ENCODE results near the gene WNT6.
"Not testable (repeated sequence)": the region's sequence is repeated elsewhere in the genome, so short reads cannot be mapped to it uniquely, and the experiment has no call there.

The WNT6 gene

DNA sequence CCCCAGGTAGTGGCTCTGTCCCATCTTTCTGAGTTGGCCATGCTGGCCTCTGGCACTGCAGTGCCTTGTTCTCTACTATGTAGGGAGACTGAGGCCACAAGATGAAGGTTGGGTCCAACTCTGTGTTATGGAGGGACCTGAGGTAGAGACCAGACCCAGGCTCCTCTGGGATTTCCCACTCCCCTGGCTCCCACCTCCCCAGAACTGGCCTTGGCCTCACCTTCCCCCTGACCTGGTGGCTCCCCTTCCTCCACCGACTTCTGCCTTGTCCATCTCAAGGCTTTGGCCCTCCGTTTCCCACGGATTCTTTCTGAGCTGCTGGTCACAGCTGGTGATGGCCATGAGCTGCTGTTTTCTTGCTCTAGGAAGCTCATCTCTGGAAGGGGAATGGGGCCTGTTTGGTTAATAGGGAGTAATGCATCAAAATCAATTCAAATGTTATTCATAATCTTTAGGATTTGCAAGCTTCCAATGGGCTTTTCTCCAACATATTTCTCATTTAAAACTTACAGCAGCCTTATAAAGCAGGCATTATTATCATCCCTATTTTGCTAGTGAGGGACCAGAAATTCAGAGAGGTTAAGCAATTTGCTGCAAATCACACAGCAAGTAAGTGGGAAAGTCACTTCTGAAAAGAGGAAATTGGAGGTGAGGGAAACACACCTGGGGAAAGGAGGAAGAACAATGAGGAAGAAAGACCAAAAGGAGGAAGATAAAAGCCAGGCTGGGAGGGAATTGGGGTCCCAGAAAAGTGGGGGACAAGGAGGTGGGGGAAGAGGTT lies 28.9 kb upstream of the WNT6 start:
- no peak for DNase-seq (ENCODE audit: low read depth)

DNA sequence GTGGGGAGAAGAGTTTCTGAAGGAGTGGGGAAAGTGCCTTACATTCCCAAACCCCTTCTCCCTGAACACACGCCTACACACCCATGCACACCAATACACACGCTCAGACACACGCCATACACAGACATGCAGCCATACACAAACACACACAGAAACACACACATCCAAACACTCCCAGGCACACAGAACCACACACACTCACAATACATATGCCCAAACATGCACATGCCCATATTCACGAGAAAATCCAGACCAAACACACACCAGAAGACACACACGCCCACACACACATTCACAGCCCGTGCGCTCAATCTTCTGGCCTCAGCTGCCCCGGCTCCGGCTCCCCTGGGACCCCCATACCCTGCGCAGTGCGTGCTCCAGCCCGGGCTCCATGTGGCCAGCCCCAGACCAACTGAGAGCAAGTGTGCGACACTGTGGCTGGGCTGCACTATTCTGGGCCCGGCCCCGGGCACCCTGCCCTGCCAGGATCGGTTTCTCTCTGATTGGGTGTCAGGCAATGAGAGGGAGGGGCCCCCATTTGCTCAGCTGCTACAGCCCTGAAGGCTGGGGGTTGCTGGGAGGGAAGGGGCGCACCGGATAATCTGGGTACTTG lies 28.1 kb upstream of the WNT6 start, which contains the start of gene PRKAG3:
PRKAG3 (minus strand) TSS at position 426 of the 613 bp plus-strand sequence.
- no peak for DNase-seq (ENCODE audit: low read depth)

DNA sequence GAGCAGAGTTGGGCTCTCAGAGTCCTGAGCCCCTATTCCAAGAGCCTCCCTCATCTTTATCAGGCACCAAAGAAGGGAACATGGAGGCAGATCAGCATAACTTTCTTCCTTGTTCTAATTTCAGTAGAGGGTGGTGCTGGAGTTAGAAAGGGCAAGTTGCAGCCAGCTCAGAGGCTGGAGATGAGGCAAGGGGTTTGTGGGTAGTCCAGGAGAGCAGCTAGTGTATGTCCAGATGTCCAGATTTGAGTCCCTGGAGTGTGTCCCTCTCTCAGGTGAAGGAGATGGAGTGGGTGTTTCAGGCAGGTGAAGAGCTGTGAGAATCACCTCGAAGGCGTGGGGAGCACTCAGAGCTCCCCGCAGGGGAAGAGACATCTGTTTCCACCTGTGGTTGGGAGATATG lies 27.5 kb upstream of the WNT6 start:
- no peak for DNase-seq (ENCODE audit: low read depth)

- peak; percentile 57 for DNase-seq (ENCODE audit: low read depth)
These were observed 27.1 kb upstream of the WNT6 start for GRCh38 chr2:218832520-218832919.

DNA sequence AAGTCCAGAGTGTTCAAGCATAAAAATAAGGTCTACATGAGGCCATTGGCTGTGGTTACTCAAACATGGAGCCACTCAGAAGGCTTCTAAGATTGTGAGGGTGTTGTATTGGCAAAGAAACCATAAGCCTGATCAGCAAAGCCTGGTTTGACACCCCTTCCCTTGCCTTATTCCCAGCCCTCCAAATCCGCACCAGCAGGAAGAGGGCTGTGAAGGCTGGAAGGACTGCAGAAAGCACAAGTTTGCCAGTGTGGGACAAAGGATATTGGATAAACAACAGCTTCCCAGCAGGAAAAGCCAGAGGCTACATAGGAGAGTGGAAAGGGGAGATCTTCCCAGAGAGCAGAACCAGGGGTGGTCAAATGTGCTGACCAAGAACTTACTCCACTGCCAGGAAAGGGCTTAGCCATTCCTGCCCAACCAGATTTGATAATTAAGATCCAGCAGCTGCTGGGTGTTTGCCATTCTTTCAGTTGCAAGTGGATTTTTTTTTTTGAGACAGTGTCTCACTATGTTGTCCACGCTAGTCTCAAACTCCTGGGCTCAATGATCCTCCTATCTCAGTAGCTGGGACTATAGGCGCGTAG lies 26.5 kb upstream of the WNT6 start:
- no peak for DNase-seq (ENCODE audit: low read depth)

GRCh38 chr2:218834685-218835084 lies 24.9 kb upstream of the WNT6 start:
- DNase-seq (ENCODE audit: low read depth), result no peak

- DNase-seq (ENCODE audit: low read depth), result no peak
These were observed 22.1 kb upstream of the WNT6 start for GRCh38 chr2:218837495-218837894.

GRCh38 chr2:218839430-218839829 lies 20.2 kb upstream of the WNT6 start:
- DNase-seq (ENCODE audit: low read depth), result peak; percentile 49

DNA sequence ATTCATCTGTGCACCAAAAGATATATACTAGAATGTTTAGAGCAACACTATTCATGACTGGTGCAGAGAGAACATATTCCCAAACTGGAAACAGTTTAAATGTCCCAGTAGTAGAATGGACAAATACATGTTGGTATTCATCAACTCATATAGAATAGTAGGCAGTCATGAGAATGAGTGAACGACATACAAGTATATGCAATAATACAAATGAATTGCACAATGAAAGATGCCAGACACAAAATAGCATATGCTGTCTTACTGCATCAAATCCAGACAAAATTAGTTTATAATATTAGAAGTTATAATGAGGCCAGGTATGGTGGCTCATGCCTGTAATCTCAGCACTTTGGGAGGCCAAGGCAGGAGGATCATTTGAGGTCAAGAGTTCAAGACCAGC lies 19.7 kb upstream of the WNT6 start:
- DNase-seq (ENCODE audit: low read depth), result no peak

- DNase-seq (ENCODE audit: low read depth), result not testable (repeated sequence)
These were observed 15.3 kb upstream of the WNT6 start for GRCh38 chr2:218844334-218844733.

DNA sequence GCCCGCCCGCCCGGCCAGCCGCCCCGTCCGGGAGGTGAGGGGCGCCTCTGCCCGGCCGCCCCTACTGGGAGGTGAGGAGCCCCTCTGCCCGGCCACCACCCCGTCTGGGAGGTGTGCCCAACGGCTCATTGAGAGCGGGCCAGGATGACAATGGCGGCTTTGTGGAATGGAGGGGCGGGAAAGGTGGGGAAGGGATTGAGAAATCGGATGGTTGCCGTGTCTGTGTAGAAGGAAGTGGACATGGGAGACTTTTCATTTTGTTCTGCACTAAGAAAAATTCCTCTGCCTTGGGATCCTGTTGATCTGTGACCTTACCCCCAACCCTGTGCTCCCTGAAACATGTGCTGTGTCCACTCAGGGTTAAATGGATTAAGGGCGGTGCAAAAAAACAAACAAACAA lies 12.6 kb upstream of the WNT6 start:
- DNase-seq (ENCODE audit: low read depth), result not testable (repeated sequence)

DNA sequence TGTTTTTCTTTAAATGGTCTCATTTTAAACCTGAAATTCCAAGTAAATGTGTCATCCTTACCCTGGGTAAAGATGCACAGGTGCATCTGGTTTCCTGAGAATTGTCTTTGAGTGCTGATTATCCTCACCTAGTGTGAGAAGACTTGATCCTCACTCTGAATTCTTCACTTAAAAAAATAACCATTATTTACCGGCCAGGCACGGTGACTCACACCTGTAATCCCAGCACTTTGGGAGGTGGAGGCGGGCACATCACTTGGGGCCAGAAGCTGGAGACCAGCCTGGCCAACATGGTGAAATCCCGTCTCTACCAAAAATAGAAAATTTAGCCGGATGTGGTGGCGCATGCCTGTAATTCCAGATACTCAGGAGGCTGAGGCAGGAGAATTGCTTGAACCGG lies 9.9 kb upstream of the WNT6 start:
- peak; percentile 51 for DNase-seq (ENCODE audit: low read depth)

- DNase-seq (ENCODE audit: low read depth), result no peak
These were observed 8.8 kb upstream of the WNT6 start for GRCh38 chr2:218850796-218851195.

DNA sequence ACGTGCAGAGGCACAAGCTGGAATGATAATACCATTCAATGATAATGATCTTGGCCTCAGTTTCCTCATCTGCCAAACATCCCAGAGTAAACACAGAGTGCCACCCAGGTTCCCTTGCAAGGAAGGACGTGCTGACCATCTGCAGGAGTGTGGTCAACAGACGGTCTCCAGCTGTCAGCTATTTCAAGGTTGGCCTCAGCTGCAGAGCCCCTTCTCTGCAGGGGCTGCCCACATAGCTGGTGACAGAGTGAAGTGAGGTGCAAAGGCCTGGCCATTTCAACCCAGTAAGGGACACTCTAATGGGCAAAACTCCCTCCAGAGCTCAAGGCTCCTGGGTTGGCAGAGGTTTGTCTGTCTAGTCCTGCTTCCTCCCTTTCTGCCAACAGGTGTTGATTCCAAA lies 8.3 kb upstream of the WNT6 start:
- no peak for DNase-seq (ENCODE audit: low read depth)

DNA sequence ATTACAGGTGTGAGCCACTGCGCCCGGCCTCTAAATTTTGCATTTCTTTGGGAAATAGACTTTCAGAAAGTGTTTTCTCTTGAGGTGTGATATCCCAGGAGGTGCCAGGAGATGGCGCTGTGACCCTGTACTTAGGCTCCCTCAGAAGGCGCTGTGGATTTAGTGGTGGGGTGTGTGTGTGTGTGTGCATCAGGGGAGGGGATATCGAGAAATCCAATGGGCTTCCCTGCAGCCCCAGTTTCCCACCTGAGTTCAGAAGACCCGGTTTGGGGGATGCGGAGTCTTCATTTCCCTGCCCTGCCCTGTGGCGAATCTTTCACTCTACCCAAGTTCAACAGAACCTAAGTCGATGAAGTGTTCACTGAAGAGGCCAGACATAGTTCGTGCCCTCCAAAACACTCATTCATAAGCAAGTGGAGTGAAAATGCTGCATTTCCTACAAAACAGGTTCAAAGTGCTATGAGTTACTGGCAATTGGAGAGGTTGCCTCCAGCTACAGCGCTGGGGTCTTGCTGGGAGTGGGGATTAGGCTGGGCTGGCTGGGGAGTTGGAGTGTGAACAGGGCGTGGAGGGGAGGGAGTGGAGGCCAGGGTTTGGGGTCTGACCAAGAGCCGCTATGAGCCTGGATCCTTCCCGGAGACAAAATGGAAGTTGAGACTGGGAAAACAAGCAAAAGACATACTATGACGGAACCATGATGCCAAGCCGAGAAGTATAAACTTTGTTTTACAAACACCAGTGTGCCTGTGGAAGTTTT lies 6.5 kb upstream of the WNT6 start:
- peak; percentile 69 for DNase-seq (ENCODE audit: low read depth)

DNA sequence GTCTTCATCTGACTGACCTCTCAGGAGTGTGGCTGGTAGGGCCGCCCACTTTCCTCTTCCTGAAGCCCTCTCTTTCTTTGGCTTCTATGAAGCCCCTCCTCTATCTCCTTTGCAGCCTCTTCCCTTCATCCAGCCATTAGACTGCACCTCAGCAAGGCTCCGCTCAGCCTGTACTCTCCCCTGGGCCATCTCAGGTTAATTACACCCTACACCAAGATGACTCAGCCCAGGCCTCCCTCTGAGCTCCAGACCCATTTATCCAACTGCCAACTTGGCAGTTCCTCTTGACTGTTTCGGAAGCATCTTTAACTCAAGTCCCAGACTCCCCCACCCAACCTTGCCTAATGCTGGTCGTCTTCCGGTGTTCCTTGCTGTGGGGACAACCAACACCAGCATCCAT lies 5.8 kb upstream of the WNT6 start:
- peak; percentile 38 for DNase-seq (ENCODE audit: low read depth)

DNA sequence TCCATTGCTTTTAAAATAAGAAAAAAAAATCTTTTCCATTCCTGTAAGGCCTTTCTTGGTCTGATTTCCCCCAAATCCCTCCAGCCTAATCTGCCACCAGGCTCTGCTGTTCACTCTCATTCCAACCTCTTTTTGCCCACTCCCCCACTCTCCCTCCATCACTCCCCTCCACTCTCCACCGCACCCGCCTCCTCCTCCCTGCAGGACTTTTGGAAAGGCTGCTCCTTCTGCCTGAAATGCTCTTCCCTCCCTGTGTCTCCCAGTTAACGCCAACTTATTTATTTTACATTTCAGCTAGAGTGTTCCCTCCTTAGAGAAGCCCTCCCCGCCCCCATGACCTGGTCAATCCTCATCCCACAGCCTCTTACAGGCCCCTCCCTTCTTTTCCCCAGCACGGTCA lies 4.7 kb upstream of the WNT6 start:
- no peak for DNase-seq (ENCODE audit: low read depth)

- no peak for DNase-seq (ENCODE audit: low read depth)
These were observed 4.1 kb upstream of the WNT6 start for GRCh38 chr2:218855305-218856166.

DNA sequence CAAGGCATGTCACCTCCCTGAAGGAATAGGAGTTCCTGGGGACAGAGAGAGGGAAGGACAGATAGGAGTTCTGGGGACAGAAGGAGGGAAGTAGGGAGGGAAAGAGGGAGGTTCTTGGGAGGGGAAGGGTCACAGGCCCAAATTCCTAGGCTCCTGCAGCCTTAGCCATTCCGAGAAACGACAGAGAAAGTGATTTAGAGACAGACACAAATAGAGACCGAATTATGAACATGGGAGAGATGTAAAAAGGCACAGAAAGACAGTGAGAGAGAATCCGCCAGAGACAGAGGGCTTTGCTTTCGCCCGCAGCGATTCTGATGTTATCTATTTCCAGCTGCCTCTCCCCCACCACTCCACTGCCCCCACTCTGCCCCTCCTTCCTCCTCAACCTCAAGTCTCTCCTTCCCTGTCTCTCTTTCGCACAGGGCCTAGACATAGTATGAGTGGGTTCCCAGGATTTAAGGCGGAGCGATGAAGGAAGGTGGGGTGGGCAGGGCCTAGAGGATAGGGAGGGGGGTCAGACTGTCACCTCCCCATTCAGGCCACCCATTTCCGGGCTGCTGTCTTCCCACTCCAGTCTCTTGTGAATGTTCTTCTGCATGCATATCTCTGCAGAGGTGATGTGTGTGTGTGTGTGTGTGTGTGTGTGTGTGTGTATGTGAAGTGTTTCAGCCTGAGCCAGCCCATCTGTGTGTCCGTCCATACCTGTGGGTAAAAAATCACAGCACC lies 3.3 kb upstream of the WNT6 start:
- DNase-seq (ENCODE audit: low read depth), result no peak

- DNase-seq (ENCODE audit: low read depth), result no peak
These were observed 2.7 kb upstream of the WNT6 start for GRCh38 chr2:218856896-218857243.

Measured in ELR (cell line).